Non-pigmented ciliary epithelial cell (primary cell): Measurements from ENCODE around the gene TSHZ2.

Experiments
- DNase-seq: peaks from one replicate; pipeline ENCODE4 v3.0.0-alpha.2; 2010; ENCODE audit warnings: low read depth

TSHZ2 gene

DNA sequence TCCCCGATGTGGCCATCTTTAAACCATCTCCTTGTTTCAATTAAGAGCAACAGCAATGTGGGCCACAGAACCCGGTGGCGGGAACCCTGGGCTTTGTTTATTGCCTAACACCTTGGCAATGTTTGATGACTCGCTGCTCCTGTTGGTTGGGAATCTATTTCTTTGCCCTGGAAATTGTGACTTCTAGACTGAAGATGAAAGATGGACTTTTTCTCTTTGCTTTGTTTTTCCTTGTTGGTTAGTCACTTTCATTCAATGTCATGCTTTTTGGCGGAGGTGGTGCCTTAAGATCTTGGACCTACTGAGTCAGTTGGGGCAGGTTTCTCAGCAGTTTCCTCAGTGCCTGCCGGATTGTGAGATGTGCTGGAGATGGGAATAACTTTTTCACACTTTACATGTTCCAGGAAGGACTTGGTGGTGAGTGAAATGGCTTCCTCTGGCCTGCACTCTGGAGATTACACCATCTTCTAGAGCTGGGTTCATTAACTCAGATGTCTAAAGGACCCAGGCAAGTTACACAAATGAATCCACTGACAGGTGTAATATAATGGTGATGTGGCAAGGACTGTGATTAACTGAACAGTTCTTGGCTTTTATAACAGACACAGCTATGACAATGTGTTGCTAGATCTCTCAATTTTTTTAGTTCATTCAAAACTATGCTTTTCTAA lies 56.3 kb downstream of the TSHZ2 start:
- no peak for DNase-seq

DNA sequence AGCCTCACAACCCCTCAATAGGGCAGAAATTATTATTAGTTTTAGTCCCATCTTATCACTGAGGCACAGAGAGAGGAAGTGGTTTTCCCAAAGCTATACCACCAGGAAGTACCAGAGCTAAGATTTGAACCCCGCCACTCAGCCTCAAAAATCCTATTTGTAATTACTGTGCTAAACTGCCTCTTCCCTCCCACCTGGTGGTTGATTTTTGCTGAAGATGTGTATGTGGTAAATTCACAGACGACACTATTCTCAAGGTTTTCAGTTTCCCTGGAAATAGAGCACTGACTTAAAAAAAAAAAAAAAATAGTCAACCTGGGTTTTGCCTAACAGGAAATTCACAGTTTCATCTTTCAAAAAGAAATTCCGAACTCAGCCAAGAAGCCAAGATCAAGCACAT lies 57.9 kb downstream of the TSHZ2 start:
- no peak for DNase-seq

DNA sequence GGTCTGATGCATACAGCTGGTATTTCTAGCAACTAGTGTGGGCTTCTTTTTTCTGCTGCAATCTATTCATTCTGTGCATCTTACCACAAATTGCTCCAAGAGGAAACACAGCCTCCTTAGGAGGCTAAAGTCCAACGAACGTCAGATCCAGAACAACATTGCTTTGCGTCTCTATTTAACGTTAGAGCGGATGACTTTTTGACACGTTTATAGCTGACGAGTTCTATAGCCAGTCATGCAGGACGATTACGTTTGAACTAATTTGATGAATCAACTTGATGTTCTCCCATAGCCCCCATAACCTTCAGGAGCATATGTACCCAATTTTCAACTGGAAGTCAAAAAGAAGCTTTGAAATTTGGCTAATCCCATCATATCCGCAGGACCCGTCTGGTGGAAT lies 59.9 kb downstream of the TSHZ2 start:
- DNase-seq: no peak

DNA sequence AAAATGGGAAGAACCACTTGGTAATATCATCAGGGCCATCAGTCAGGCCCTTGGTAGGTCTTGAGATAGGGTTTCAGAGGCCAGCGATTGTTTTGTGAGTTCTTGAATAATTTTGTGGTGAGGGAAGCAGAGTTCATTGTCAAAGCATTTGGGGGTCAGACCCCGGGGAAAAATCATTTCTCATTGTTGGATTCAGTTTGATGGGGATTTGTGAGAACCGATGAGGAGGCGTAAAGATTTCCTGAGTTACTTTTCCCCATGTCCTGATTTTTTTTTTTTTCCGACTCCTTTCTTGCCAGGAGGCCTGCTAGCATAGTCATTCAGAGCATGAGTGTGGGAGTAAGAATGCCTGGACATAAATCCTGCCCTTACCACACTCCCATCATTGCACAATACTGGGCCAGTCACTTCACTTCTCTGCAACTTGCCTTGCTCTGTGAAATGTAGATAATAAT lies 60.3 kb downstream of the TSHZ2 start:
- peak; percentile 19 for DNase-seq

DNA sequence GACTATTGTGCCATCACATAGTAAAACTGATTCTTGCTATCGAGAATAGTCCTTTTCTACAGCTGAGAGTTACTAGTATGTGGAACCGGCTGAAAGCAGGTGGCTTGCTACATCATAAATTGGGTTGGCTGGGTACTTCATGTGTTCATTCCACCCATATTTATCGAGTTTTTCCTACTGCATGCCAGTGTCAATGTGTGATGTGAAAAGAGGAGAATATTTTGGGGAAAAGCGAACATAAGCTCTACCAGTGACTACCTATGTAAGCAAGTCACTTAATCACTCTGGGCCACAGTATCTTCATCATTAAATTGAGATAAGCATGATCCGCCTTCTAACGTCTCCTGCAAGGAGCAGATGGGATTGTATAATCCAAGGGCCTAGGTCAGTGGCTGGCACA lies 61.0 kb downstream of the TSHZ2 start:
- no peak for DNase-seq

DNA sequence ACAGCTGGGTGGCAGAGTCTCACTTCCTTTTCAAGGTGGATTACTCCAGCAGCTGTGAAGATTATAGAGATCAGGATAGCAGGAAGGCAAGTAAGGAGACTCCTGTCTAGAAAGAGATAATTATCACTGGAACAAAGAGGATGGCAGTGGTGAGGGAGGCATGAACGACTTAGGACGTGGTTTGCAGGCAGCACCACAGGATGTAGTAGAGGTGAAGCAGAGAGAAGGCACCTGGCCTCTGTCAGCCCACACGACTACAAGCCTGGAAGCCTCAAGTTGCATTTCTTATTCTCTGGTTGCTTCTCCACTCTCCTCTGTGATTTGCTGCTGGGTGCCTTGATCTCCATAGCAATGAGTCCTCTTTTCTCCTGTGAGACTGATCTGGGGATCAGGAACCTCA lies 62.7 kb downstream of the TSHZ2 start:
- no peak for DNase-seq

DNA sequence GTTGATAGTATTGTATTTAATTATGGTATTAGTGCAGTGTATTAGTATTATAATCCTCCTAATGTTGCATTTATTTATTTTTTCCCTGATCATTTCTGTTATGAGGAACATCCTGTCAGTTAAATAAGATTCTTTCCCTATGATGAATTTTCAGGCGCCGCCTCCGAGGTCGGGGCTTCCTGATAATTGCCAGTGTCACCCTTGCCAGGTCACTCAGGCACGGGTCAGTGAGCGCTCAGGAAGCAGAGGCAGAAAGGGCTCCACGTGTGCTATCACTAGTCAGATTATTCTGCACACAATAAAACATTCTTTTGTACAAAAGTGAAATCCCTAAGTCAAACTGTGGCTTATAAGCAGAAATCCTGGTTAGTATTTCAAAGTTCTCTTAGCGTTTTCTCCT lies 64.8 kb downstream of the TSHZ2 start:
- DNase-seq: no peak

DNA sequence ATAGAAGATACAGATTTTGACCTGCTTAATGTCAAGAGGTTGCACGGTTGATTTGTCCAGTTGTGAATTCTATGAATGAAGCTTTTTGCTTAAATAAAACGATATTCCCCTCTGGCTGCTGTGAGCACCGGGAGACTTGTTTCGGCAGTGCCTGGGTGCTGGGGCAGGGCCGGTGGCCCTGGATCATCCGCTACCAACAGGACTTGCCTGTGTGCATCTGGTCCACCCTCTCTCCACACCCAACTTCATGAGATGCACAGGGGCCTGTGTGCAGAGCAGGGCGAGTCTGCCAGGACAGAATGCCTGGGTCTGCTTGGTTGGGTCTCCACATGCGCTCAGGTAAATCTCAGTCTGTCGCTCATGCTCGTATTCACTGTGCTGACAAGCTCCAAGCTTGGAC lies 65.5 kb downstream of the TSHZ2 start:
- DNase-seq: no peak

DNA sequence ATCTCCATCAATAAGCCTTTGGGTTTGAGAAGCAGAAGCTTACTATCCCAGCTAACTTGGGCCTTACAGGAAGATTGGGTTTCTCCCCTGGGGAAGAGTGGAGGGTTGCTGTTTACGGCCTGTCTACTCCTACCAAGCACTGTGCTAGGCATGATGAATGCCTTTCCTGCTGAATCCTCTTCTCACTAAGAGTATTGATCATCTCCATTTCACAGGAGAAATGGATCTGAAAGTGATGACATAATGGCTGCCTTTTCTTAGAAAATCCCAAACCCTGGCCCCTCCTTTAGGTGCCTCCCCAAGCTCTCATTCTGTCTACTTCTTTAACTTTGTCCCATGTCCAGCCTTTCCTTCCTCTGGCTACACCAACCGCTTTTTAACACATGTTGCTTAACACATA lies 66.1 kb downstream of the TSHZ2 start:
- DNase-seq: no peak

DNA sequence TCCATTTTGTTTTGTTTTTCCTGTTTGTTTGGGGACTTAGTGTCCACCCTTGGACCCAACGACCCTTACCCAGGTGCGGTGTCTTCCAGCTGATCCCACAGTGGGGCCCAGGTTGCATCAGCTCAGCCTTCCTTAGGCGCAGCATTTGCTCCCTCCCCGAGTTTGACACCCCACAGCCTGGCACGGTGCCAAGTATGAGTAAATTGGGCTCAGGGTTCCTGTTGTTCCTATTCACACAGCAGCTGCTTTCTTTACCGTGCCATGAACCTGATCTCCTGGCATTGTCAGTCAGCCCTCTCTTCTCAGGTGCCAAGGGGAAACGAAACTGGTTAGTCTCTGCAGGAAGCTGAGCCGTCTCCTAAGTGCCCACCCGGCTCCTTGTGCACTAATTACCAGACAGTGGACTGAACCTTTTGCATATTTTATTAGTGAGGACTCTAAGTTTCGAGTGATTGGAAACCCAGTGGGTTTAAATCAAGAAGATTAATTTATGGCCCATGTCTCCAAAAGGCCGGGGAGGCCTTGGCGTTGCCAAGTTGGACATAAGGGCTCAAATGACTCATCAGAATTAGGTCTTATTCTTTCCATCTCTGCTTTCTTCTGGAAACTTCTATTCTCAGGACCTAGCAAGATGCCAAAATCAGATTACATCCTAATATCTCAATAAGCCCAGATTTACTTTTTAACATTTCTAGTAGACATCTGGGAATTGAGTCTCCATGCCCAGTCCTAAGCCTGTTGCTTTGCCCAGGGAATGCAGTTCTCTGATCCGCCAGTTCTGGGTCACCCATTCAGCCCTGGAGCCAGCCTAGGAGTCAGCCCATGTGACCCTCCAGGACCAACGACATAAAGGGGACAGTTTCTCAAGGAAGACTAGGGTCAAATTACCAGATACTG lies 68.8 kb downstream of the TSHZ2 start:
- DNase-seq: no peak

DNA sequence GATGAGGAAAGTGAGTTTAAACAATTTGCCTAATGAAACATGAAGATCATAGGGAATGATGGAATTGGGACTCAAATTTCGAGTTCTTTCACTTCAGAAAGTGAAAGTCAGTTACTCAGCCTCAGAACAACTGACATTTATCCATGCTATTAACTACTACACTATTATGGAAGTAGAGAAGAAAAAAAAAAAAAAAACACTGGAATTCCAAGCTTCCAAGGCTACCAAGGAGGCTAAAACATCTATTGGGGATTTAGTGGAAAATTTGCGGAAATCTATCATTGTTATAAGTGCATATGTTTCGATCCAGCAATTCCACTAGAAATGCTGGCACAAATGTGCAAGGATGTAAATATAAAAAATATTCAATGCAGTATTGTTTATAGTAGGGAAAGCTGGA lies 70.4 kb downstream of the TSHZ2 start:
- DNase-seq: no peak

DNA sequence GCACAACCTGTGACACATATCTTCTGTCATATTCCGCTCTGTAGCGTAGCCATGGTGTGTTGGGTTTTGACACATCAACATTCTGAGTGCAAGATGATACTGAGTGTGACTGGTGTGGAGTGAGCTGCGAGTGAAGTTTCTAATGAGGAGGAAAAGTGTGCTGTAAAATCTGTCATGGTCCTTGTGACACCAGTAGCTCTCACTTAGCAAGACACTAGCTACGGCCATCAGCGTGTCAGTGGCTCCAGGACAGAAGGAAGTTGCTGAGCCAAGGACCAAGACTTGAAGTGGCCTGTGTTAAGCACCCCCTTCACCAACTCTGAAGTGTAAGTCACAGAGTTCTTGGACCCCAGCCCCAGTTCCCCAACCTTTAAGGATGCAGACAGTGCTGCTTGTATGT lies 72.1 kb downstream of the TSHZ2 start:
- no peak for DNase-seq

DNA sequence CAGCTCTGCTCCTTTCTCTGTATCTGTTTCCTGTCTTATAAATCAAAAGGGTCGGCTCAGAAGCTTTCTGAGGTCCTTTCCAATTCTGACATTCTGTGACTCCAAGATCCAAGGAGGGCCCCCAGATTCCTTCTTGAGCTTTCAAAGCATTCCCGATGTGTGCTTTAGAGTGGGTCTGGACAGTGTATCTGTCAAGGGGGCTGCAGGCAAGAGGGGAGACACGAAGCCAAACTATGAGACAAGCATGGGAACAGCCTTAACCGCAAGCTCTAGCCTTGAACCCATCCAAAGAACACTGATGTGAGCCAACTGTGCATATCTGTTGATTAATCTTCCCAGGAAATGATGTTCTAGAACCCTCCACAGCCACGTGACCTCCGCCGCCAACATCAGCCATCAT lies 73.8 kb downstream of the TSHZ2 start:
- no peak for DNase-seq

DNA sequence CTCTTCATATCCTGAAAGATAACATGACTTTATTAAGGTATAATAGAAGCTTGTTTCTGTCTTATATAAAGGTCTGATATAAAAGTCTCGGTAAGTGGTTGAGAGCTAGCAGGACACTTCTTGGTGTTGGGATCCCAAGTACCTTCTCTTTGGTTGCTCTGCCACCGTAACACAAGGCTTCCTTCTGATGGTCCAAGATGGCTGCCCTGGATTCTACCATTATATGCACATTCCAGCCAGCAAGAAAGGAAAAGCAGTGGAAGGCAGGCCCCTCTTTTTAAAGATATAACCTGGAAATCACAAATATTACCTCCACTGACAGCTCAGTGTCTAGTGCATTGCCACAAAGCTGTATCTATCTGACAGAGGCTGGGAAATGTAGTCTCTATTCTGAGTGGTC lies 75.0 kb downstream of the TSHZ2 start:
- DNase-seq: no peak

DNA sequence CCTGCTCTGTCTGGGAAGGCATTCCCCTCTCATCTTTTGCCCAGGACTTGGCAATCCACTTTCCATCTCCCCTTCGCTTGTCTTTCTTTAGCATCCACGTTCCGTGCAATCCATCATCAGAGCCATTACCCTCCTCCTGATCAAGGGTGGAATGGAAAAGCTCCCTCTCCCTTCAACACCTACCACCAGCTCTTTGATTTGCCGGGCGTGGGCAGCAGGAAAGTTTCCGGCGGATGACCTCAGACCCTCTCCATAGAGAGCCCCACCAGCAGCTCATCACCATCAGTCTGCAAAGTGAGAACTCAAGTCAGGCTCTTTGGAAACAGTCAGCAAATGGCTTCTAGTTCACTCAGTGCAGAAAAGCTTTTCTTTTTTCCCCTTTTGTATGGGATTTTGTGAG lies 76.2 kb downstream of the TSHZ2 start:
- no peak for DNase-seq

DNA sequence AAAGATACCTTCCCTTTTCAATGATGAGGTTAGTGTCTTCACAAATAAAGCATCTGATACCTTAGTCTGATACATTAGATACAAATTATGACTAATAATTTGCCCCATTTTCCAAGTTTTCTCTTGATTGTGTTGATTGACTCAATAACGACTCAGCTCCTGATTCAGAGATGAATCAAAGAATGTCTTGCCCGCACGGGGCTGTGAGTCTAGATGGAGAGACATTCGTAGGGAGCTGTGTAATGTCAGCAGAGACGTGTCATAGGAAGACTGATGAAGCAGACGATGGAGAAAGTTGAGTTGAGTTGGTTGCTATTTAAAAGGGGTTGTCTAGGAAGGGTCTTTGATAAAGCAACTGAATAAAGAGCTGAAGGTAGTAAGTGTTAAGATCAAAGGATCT lies 78.2 kb downstream of the TSHZ2 start:
- DNase-seq: no peak

DNA sequence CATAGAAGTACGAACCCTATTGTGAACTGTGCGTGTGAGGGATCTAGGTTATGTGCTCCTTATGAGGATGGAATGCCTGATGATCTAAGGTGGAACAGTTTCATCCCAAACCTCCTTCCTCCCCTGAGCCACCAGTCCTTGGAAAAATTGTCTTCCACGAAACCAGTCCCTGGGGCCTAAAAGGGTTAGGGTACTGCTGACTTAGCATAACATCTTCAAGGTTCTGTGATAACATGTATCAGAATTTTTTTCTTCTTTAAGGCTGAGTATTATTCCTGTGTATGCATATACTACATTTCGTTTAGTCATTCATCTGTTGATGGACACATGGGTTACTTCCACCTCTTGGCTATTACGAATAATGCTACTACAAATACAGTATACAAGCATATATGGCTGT lies 80.2 kb downstream of the TSHZ2 start:
- DNase-seq: no peak

DNA sequence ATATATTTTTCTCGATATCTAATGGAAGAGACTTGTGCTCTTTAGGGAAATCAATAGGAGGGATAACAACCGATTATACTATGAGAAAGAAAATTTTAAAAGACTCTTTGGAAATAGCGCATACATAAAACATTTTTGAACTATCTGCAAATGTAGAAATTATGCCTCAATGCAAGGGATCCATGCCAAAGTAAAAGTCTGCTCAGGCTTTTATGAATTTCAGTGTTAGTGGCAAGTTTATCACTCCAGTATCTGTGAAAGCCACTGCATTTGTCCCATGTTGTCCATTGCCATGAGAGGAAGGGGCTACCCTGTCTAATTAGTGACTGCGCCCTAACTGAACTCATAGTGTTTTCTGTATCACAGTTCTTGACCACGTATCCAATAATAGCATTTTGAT lies 81.4 kb downstream of the TSHZ2 start:
- DNase-seq: no peak

DNA sequence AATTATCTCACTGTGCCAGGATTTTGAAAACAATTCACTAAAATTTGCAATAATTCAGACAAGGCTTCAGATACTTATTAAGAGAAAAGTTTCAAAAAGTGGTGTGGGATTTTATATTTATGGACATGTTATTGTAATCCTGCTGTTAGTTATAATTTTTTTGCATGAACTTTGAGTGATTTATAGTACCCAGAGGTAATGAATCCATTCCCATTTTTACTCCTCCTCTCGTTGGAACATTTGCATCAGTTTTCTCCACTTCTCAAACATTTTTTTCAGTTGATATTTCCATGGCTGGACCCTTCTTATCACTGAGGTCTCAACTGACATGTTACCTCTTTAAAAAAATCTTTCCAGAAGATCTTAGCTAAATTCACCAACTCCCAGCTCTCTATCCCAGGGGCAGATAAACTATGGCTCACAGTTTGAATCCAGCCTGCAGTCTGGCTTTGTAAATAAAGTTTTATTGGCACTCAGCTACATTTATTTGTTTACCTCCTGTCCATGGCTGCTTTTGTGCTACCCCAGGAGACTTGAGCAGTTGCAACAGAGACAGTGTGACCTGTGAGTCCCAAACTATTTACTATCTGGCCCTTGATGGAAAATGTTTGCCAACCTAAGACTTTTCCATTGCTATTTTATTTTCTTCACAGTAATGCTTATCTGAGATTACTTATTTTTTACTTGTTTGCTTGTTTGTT lies 83.4 kb downstream of the TSHZ2 start:
- no peak for DNase-seq

DNA sequence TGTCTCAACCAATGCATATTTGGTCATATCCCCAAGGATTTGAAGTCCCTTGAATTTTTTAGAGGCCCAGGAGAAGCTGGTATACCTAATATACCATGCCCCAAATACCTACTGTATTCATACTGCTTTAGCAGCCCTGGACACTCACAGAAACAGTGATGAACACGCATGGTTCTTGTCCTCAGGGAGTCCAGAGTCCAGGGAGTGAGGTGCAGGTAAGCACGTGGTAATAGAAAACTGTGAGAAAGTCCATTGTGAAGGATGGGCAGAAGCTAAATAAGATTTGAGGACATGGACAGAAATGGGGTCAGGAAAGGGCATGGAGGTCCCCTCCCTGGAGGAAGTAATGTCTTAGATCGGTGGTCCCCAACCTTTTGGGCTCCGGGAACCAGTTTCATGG lies 85.4 kb downstream of the TSHZ2 start:
- no peak for DNase-seq

DNA sequence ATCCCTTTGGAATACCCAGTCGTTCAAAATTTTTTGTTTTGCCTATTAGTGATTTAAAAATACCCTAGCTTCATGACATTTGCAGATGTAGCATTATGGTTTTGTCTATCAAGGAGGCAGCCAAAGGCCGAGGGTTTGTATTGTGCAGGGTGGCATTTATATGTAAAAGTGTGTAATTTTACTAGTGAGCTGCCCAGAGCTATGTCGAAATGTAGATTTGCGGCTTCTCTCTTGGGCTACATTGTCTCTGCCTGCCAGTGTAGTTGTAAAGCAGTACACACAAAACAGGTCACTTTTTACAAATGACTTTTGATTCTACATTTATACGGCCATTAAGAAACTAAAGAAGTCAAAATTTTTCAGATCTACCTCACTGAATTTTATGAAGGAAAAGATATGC lies 87.7 kb downstream of the TSHZ2 start:
- DNase-seq: no peak

DNA sequence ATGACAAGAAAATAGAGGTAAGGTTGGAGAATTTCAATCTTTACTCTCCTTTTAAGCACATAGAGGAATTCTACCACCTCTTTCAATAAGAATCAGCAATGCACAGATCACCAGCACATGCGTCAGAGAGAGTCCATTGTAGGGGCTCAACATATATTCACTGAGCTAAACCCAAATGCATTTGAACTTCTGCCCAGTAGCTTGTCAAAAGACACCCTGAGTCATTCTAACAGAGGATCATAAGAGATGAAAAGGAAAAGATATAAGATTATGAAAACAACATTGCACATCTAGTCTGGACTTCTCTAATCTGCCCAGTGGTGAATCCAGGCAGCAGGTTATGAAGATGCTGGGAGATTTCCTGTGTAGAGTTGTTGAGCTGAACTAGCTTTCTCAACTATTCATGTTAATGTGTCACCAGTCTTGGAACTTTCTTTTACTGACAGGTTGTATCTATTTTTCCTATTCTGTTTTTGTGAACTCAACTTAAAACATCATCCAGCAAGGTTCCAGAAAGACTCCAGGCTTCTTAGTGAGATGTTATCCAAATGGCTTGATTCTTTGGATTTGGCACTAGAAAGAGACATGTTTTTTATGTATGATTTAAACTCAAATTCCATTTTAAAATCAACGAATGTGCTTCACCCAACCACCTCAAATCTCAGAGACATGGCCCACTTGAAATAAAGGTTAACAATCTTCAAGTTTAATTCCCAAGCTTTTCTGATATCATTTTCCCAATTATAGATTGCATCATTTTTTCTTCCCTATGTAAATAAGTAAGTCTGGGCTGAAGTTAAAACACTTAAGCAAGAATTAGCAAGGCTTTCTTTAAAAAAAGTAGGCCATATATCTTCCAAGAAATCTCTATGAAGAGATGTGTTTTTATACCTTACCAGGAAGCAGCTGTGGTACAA lies 89.3 kb downstream of the TSHZ2 start:
- no peak for DNase-seq
